UCSD-AML1 (cell line): Measurements from ENCODE around the gene NECTIN1.

Experiments used
- DNase-seq: peaks from one replicate; lab custom pipeline; 2025; ENCODE audit not compliant: unreplicated experiment; lab: John Stamatoyannopoulos, UW

The NECTIN1 gene, protein sequence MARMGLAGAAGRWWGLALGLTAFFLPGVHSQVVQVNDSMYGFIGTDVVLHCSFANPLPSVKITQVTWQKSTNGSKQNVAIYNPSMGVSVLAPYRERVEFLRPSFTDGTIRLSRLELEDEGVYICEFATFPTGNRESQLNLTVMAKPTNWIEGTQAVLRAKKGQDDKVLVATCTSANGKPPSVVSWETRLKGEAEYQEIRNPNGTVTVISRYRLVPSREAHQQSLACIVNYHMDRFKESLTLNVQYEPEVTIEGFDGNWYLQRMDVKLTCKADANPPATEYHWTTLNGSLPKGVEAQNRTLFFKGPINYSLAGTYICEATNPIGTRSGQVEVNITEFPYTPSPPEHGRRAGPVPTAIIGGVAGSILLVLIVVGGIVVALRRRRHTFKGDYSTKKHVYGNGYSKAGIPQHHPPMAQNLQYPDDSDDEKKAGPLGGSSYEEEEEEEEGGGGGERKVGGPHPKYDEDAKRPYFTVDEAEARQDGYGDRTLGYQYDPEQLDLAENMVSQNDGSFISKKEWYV

DNA sequence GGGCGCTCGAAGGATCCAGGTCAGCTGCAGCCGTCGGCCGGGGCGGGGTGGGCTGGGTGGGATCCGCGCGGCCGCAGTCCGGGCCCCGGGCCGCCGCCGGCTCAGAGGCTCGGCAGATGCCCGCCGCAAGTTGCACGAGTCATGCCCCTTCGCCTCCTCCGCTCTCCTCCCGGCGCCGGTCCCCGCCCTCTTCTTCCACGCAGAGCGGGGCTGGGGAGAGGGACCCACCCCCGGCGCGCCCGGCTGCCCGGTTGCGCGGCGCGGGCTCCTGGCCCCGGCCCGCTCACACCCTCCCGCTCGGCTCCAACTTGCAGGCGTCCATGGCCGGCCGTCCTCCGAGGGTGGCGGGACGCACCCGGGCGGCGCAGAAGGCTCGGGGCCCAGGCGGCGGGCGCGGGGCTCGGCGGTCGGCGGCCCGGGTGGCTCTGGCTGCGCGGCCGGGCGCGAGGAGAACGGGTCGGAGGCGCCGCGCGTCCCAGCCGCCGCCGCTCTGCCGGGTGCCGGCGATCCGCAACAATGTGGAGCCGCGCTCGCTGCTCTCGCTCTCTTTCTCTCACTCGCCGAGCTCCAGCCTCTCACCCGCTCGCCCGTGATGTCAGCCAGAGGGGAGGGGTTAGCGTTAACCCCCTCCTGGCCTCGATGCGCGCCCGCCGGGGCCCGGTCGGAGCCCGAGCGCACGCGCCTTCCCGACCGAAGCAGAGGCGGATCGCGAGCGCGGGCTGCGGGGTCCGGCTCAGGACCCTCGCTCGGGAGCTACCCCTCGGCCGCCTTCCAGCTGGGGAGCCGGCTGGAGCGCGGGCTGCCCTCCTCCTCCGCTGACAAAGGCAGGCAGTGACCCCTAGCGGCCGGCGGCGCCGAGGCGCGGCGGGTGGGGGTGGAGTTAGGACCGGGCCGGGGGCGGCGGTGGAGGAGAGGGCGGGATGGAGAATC, at the start of gene NECTIN1:
TSS of gene NECTIN1 (minus strand) at position 550 of the 930 bp plus-strand sequence. CDS start 647 bp downstream, outside the sequence.
- DNase-seq = peak; percentile 84

DNA sequence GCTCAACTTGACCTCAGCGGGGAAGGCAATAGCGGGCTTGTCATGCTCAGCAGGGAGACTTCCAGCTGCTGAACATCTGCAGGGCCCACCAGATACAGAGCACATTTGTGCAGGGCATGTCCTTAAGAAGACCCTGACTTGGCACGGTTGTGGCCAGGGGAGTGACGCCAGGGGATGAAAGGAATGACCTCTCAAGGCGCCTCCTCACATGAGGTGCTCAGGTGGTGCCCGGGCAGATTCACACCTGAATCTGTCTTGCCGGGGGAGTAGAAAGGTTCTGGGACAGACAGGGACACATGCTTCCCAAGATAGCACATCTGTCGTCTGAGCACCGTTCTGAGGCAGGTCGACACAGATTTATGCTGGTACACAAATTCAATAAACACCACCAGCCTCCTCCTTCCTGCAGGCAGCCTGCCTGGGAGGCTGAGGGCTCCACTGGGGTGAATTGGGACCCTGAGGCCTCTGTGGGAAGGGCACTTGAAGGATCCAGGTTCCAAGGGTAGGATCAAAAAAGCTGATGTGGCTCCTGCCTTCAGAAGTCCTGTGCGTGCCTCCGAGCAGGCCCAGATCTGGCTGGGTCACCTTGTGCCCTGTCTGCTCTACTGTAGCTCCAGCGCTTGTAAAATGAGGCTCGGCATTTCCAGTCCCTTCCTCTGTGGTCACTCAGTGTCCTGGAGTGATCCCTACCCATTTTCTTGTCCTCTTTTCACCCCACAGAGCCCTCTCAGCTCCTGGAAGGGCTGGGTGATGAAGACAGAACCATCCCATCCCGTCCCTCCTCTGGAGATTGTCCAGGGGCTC, 49.6 kb upstream of the NECTIN1 start:
- DNase-seq = no peak

DNA sequence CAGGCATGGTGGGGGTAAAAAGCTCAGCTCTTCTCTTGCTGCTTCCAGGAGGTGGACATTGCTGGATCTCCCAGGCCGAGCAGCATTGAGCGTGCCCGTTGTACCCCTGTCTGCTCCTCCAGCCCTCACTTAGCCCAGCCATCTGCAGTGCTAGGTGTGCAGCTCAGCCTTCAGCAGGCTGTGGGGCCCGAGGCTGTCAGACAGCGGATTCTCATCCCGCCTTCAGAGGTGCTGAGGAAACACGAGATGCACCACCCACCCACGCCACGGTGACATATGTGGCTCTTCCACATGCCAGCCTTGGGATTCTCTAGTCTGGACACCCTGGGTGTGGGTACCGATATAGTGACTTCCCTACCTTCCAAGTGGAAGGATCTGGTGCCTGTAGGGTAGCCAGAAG, 48.9 kb upstream of the NECTIN1 start:
- no peak for DNase-seq

DNA sequence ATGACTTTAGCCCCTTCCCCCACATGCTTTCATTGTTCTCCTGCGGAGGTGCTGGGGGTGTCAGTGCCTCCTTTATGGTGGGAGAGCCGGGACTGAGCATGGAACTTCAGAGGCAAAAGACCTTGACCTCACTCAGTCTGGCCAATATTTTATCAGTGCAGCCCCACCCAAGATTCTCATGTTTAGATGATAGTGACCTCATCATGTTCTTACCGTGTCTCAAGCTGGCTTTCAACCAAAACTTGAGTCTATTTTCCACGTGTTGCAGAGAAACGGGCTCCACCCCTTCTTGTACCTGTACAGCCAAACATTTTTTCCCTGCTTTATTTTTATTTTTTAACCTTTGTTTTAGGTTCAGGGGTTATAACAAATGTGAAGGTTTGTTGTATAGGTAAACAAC, 47.7 kb upstream of the NECTIN1 start:
- DNase-seq = no peak

DNA sequence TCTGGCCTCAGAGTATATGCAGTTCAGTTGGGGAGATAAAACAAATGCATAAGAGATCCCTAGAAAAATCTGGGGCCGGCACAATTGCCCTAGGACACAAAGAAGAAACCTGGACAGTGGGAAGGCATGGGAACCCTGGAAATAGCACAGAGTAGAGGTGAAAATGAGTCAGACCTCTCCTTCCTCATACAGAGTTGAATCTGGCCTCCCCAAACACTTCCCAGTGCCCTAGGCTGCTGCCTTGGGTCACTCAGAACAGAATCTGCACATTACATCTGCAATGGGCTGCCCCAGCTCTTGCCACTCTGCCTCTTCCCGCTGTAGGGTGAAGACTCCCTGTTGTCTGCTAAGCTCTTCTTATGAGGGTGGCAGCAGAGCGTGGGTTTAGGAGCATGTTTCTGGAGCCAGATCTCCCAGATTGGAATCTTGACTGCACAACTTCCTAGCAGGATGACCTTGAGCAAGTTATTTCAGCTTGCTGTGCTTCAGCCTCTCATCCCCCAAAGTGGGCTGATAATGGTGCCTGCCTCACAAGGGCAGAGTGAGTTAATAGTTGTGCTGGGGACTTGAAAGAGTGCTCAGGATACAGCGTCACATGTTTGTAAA, 47.1 kb upstream of the NECTIN1 start:
- DNase-seq = no peak

DNA sequence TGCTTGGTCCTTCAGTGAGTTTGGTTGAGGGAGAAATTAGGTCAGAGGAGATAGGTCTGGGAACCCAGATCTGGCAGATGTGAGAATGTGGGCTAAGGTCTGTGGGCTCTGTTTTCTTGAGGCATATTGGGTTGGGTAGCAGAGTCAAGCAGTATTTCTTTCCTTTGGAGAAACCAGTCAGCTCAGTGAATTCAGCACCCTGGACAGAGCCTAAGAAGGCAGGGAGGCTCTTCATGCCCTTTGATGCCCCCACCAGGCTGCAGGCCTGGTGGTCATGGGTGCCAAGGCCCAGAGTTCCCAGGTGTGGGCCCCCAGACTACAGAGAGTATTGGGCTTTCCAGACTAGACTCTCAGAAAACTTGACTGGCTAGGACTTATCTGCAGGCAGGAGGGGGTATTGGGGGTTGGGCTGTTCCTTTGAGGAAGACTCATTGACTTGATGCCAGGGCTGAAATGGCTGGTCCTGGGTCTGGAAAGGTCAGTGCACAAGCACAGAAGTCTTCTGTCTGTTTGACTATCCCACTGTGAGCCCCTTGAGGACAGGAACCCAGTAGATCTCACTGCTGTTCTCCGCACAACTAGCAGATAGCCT, 45.3 kb upstream of the NECTIN1 start:
- no peak for DNase-seq

DNA sequence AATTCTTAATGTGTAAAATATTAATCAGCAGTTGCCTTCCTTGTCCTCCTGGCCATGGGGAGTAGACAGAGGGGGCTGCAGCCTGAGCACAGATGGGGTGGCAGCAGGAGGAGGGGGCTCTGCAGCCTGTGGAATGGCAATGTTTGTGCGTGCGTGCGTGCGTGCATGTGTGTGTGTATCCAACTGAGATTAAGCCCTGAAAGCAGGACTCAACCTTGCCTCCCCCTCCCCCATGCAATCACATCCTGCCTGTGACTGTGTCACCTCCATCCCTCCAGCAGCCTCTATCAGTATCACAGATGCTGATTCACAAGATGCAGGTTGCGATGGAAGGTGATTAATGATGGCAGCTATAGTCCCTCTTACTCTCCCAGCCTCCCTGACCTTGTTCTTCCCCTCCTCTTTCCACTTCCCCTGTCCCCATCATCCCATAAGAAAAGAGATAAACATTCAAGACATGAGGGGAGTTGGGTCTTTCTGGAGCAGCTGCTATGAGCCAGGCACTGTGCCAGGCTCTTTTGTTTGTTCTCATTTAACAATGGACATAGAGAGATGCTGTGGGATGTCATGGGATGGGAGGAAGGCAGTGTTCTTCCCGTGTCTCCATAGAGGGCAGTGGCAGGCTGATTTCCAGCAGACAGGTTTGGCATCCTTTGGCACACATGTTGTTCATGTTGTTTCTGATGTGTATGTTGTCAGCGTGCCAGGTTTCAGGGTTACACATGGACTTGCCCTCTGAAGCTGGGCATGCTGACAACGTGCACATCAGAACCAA, 43.8 kb upstream of the NECTIN1 start:
- no peak for DNase-seq

DNA sequence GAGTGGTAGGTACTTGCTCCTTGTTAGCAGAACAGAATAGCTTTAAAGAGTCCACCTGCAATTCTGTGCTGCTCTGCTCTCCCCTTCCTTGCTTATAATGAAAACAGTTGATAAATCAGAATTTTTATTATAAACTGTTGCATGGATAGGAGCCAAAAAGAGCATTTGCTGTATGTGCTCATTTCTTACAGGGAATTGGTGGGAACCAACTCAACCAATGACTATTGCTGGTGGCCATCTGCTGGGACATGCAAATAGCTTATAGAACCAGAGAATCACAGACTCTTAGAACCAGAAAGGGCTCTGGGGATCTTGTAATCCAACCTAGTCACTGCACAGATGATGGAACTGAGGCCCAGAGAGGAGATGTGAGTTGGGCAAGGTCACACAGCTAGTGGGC, 43.1 kb upstream of the NECTIN1 start:
- no peak for DNase-seq

DNA sequence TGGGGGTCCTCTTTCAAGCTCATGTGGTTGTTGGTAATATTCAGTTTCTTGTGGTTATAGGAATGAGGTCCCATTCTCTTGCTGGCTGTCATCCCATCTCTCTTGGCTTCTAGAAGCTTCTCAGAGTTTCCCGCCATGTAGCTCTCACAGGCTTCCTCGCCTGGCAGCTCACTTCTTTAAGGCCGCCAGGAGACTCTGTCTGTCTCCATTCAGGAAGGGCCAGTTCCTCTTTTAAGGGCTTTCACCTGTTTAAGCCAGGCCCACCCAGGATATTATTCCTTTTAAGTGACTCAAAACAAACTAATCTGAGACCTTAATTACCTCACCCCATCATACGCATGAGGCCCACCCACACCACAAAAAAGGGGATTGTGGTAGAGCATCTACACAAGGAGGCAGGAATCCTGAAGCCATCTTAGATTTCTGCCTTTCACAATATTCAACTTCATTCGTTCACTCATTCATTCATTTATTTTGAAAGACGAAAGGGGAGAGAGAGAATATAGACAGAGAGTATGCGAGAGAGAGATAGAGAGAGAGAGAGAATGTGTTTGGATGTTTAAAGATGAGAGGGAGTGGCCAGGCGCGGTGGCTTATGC, 42.3 kb upstream of the NECTIN1 start:
- DNase-seq = no peak

DNA sequence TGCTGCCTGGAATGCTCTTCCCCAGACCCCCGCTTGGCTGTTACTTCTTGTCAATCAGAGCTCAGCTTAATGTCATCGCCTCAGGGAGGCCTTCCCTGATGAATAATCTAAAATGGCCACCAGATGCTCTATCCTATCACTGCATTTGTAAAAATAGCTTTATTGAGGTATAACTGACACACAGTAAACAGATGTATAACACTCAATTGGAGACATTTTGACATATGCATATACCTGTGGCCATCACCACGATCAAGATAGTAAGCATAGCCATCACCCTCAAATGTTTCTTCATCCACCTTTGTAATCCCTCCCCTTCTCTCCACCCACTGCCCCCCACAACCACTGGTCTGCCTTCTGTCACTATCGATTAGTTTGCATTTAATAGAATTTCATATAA, 36.6 kb upstream of the NECTIN1 start:
- DNase-seq = no peak

DNA sequence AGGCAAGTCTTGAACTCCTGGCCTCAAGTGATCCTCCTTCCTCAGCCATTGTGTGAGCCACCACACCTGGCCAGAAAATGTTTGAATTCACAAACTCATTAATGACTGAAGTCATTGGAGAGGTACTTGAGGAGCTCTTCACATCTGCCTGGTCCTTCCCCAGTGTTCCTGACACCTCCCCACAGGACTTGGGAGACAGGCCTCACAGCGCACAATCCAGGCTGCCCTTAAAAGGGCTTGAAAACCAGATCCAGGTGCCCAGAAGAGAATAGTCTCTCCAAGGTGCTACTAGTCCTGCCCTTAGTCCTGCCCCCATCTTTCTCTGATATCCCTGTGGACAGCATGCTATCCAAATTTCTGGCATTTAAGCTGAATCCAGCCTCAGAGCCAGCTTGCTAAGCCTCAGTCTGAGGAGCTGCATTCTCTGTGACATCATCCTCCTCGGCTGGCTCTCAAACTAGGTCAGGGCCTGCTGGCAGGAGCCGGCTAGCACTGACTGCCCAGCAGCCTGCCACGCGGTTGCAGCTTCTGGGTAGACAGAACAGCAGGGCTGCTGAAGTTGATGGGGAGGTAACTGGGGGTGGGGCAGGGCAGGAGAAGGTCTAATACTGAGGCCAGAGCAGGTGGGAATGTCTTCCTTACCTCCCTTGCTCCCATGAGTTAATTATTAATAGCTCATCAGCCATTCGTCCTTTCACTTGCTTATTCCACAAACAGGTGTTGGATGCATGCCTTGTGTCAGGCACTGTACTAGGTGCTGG, 35.3 kb upstream of the NECTIN1 start:
- no peak for DNase-seq

DNA sequence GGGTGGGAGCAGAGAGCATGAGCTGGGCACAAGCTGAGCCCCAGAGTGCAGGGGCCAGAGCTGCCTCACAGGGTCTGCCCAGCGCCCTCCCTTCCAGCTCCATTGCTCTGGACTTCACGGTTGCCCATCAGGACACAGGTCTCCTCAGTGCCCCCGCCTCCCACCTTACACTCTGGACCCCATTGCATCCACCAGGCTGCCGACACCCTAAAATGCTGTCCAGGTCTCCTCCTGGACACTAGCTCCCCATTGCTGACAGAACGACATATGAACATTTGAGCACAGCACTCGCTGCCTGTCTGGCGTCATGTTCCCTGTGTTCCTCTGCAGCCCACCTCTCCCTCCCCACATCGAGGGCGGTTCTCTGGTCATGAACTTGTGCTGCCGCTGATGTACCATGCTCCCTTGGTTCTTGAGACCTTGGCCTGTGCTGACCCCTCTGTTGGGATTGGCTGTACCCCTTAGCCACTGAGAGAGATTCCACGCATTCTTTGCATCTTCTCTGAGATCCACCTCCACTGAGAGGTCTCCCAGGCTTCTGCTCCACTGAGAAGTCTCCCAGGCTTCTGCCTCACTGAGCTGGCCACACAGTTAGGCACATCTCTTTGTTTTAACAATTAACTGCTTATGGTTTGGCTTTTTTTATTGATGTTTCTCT, 34.2 kb upstream of the NECTIN1 start:
- no peak for DNase-seq

DNA sequence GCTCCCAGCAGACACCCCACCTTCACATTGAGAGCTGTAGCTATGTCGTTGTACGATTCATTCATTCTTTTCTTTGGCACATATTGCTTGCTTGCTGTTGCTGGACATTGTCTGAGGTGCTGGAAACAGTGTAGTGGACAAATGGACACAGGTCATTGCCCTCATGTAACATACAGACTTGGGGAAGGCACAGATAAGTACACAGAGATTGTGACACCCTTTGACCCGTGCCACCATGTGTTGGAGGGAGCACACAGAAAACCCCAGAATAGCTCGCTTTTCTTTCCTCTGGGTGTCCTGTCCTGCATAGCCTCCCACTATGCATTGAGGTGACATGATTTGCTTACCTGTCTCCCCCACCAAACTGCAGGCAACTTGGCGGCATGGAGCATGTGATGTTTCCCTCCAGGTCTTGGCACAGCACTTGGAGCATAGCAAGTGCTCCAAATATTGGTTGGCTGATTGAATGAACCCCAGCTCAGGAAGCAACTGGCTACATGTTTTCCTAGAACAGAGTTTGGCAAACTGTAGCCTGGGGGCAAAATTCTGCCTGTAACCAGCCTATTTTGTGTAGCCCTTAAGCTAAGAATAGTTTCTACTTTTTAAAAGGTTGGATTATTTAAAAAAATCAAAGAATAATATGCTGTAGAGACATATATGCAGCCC, 30.9 kb upstream of the NECTIN1 start:
- no peak for DNase-seq

DNA sequence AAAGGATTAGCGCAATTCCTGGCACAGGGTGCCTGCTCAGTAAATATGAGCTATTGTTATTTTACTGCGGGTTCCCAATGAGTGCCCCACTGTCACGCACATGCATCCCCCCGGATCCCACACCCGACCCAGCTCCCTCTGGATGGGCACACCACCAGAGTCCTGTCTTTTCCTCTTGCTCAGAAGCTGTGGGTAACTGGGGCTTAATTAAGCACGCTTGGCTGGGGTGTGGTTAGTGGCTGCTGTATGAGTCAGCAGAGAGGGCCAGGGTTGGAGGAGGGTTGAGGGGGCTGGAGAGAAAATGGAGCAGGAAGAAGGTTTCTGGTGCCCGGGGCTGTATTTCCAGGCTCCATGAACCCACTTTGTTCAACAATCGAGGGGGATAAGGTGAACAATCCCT, 30.3 kb upstream of the NECTIN1 start:
- peak; percentile 22 for DNase-seq

DNA sequence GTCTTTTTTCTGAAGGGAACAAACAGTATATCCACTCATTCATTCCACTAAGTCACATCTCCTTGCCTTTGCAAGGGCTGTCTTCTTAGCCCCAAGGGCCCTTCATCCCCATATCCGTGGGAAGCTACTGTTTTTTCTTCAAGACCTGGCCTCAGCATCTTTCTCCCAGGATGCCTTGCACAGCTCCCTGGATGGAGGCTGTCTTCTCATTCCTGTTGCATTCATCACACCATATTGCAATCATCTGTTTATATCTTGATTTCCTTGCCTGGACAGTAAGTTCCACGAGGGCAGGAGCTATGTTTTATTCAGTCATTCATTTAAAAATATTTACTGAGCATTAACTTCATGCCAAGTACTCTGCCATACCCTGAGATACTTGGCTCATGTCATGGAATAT, 29.3 kb upstream of the NECTIN1 start:
- no peak for DNase-seq

DNA sequence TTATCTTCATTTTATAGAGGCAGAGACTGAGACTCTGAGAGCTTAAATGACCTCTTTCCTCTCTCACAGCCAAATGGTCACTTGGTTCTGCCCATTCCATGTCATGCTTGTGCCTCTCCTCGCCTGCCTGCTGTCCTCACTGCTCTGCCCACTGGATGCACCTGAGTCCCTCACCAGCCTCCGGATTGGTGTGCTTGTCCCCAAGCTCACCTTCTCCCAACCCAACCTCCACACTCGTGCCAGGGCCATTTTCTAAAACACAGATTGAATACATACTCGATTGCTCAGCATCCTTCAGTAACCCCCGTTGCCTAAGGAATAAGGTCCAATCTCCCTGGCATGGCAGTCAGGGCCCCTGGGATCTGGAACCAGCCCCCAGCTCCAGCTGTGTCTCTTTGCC, 28.4 kb upstream of the NECTIN1 start:
- no peak for DNase-seq

DNA sequence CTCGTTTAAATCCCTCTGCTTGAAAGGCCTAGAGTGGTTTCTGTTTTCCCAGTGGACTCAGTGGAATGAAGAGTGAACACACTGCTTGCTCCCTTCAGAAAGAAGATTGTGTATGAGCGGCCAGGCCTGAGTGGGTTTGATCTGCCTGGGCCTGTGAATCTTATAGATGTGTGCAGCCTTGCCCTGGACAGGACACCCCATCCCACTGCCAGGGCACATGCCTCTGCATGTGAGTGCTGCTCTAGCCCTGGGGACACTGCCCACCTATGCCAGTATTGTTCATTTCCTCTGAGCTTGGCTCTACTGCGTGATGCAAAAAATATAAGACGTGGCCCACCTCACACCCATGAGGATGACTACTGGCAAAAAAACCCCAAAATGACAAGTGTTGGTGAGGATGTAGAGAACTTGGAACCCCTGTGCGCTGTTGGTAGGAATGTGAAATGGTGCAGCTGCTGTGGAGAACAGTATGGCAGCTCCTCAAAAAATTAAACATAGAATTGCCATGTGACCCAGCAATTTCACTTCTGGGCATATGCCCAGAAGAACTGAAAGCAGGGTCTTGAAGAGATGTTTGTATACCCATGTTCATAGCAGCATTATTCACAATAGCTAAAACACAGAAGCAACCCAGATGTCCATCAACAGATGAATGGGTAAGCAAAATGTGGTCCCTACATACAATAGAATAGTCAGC, 27.3 kb upstream of the NECTIN1 start:
- DNase-seq = no peak
